NK-92 treated with Interleukin-12 subunit alpha and Interleukin-12 subunit beta, amount 100 ng/mL, for 24 hours (cell line): ENCODE measurements around the gene MRPL32.

ENCODE experiments used
- DNase-seq: peaks from one replicate; lab custom pipeline; 2025; lab: John Stamatoyannopoulos, UW

Gene MRPL32

DNA sequence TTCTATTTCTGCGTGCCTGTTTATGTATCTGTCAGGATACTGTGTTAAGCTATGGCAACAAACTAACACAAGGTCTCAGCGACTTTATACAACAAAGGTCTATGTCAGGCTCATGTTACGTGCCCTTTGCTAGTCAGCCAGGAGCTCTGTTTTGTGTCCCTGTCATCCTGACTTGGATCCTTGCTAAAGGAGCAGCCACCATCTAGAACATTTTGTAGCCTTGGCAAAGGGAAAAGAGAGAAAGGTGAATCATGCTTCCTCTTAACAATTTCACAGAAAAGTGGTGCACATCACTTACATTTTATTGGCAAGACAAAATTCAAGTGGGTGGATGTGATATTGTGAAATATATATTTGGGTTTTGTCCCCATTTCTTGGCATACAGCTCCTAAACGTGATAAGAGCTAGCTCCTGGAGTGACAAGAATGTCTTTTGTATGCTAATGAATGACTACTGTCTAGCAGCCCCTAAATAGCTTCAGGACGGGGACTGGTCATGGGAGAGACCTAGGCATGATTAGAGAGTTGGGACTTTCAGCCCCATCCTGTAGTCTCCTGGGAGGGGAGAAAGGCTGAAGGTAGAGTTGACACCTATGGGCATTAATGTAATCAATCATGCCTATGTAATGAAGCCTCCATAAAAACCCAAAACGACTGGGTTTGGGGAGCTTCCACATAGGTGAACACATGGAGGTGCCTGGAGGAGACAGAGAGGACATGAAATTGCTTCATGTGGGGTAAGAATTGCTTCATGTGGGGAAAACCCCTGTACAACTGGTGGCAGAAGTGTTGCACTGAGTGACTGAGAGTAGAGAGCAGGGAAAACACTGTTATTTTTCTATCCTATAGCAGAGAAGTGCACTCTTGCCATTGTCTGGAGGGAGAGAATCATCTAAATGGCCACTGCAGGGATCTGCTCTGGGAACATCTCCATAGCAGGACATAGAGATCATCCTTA is 33.0 kb downstream of the MRPL32 start:
- DNase-seq: peak; percentile 24

GRCh38 chr7:42967391-42967790 is 35.2 kb downstream of the MRPL32 start:
- no peak for DNase-seq

DNA sequence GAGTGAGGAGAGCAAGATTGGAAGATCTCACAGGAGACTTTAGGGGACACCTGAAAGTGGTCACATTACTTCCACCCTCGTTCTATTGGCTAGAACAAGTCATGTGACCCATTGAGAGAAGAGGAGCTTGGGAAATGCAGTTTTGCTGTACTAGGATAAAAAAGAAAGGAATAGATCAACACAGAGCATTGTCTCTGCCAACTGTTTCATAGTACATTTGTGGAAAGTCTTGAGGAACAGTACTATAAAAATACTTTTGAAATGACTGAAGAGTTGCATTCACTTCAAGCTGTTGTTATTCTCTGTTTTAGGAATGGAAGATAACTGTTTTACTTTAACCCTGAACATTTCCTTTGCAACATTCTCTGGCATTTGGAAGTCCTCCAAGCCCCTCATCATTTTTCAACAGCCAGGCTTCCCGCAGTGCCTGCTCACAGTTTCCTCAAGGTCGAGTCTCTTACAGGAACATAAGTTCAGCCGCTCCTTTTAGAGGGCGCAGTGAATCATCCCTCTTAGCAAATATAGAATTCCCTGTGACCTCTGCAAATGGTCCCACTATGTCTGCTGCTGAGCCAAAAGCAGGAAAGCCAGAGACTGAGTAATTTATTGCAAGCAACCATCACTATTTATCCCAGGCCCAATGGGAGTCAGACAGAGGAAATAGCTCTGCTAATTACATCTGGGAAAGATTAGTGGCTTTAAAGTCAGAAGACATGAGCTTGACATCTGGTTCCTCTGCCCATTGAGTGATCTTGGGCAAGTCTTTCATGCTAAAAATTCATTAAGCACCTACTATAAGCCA is 40.7 kb downstream of the MRPL32 start:
- DNase-seq: no peak

DNA sequence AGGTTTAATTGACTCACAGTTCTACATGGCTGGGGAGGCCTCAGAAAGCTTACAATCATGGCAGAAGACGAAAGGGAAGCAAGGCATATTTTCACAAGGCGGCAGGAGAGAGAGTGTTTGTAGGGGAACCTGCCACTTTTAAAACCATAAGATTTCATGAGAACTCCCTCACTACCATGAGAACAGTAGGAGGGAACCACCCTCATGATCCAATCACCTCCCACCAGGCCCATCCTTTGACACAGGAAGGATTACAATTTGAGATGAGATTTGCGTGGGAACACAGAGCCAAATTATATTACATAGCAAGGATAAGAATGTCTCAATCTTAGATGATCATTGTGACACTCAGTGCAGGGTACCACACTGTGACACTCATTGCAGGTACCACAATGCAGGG is 44.2 kb downstream of the MRPL32 start:
- no peak for DNase-seq

DNA sequence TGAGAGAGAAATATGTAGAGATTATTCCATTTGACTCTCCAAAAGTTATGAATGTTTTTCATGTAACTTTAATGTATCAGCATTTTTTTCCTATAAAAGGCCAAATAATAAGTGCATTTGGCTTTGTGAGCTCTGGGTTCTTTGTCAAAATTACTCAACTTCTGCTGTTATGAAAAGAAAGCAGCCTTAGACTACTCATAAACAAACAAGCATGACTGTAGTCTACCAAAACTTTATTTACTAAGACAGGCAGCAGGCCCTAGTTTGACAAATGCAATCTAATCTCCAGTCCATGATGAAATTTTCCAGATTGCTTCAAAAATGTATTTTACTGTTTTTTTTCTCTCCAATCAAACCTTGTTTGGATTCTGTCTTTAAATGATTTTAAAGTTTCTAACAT is 46.3 kb downstream of the MRPL32 start:
- no peak for DNase-seq

DNA sequence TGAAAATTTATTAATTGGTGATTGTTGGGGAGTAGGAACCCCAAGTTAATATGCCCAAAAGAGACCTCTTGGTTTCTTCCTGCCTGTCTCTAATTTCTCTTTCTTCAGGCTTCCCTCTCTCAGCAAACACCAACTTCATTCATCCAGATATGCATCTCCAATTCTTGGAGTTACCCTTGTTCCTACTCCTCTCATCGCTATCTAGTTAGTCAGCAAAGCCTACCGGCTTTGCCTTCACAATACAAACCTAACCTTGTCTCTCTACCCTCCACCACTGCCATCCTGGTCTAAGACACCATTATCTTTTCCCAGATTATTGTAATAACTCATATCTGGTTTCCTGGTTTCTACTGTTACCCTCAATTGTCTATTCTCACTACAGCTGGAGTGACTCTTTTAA is 47.9 kb downstream of the MRPL32 start:
- DNase-seq: no peak

DNA sequence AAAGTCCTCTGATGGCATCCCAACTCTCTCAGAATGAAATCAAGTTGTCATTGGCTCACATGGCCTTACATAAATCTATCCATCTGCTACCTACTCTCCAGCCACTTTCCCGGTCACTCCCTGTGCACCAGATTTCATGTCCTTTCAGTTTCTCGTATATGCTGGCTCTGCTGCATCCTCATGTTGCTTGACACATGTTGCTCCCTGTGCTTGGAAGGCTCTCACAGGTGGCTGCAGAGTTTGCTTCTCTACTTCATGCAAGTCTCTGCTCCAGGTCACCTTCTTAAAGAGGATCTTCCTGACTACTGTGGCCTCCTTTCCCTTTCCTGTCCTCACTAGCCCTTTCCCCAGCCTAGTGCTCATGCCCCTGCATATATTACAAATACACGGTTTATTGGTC is 48.3 kb downstream of the MRPL32 start:
- DNase-seq: no peak

- DNase-seq: no peak
Observed at GRCh38 chr7:42981601-42982000, 49.4 kb downstream of the MRPL32 start.

DNA sequence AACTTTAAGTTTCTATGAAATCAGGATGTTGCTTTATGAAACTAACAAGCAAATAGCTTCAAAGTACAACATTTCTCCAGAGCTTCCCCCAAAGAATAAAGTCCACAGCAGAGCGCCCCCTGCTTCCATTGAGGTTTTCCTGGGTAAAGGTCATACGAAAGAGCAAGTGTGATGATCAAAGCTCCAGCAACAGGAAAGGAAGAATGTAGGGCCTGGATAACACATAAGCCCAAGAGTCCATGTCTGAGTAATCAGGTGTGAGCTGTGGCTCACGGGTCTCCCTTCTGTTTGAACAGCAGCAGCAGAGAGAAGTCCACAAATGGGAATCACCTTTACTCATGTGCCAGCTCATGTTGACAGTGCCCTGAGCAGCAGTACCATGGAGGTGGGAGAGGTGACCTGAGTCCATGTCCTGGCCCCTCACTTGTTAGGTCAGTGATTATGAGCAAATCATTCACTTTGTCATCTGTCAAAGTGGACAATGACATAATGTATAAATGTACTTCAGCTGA is 50.5 kb downstream of the MRPL32 start:
- no peak for DNase-seq

- no peak for DNase-seq
Observed at GRCh38 chr7:42984137-42984536, 52.0 kb downstream of the MRPL32 start.

DNA sequence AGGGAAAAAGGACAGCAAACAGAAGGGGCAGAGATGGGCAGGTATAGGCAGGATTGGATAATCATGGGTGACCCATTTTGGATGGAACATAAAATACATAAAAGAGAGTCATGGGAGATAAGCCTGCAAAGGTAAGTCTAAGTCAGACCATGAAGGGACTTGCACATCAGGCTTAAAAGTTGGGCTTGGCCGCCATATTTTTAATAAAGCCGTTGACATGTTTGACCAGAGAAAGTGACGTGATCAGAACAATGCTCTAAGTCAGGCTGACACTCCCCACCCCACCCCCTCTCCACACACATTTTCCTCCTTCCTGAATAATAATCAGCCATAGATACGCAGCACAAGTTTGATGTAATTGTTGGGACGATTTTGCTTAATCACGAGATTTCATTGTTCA is 54.0 kb downstream of the MRPL32 start:
- DNase-seq: no peak

DNA sequence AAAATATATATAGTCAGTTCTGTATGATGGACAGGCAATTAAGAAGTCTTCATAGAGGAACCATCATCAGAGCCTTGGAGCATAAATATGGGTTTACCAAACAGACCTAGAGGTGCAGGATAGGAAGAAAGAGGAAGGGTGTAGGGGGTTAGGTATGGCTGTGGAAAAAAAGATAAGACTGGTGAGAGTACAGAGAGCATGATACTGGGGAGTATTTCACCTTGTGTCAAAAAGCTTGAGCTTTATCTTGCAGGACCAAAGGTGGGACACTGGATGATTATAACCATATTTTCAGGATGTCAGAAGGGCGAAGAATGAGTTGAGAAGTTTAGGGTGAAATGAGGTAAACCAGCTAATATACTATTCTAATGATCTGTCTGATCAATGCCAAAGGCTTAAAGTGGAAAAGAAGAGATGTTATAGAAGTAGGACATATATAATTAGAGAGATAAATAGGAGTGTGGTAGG is 54.6 kb downstream of the MRPL32 start:
- no peak for DNase-seq
